ENCODE measurements around the gene NSMCE4A. TPM values are rescaled to one million over a fixed set of nuclear protein-coding genes. Genes with fewer than 3 reads are reported as not detected.
"Not testable (repeated sequence)": the region's sequence is repeated elsewhere in the genome, so short reads cannot be mapped to it uniquely, and the experiment has no call there.

The NSMCE4A gene
- total RNA-seq, 1 experiment from 2014 or later = 48.8 TPM

DNA sequence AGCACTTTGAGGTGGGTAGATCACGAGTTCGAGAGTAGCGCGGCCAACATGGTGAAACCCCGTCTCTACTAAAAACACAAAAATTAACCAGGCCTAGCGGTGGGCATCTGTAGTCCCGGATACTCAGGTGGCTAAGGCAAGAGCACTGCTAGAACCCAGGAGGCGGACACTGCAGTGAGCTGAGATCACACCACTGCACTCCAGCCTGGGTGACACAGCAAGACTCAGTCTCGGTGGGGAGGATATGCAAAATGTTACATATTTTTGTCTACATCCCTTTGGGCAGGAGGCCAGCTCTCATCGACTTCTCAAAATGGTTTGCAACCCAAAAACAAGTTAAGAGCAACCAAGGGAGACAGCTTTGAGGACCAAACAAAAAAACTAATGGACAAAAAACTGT is 55.4 kb downstream of the NSMCE4A start:
- no peaks in the 10 kb centered on the region for H3K4me1 ChIP-seq (replicated peaks)

DNA sequence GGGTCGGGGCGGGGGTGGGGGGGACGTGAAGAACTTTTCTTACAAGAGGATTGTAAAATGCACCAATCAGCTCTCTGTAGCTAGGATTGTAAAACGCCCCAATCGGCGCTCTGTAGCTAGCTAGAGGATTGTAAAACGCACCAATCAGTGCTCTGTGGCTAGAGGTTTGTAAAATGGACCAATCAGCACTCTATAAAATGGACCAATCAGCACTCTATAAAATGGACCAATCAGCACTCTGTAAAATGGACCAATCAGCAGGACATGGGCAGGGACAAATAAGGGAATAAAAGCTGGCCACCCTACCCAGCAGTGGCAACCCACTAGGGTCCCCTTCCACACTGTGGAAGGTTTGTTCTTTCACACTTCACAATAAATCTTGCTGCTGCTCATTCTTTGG is 56.2 kb downstream of the NSMCE4A start:
- not testable (repeated sequence) for H3K27ac ChIP-seq; DNase-seq (ENCODE audit: low read depth in 1 of 2, low spot score in 2 of 2); H3K4me3 ChIP-seq; H3K36me3 ChIP-seq; H3K4me1 ChIP-seq (replicated peaks); H3K9me3 ChIP-seq (replicated peaks); H3K27me3 ChIP-seq (replicated peaks)

More for the DNA sequence above, 55.4 kb downstream of the NSMCE4A start:
- Histone ChIP-seq H3K9me3 (replicated peaks) (no peaks in the 10 kb centered on the region), H3K27me3 (replicated peaks) (no peaks in the 10 kb centered on the region), H3K4me3 (no peak overlapping the region), H3K36me3 (peaks cover 10% of the 10 kb centered on the region), H3K27ac (no peak overlapping the region)
- DNase-seq (ENCODE audit: low read depth in 1 of 2, low spot score in 2 of 2) = no peak

DNA sequence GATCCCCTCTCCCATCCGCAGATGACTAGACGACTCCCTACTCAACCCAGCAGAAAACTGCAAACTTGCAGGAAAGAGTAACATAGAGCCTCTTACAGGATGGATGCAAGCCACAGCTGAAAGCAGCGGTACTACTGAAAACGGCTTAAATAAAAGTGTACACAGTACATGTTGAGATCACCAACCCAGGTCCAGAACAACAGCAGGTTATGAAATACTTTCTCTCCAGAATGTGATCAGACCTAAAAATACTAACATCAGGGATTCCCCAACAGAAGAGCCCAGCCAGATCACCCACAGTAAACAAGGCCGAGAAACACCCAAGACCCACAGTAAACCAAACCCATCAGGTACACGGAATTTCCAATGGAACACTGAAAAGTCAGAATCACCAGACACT is 60.4 kb downstream of the NSMCE4A start:
- DNase-seq (ENCODE audit: low read depth in 1 of 2, low spot score in 2 of 2) = no peak
- peaks cover 8% of the 10 kb centered on the region for H3K4me1 ChIP-seq (replicated peaks)
- H3K9me3 ChIP-seq (replicated peaks) = no peaks in the 10 kb centered on the region
- H3K27ac ChIP-seq = no peak overlapping the region
- H3K4me3 ChIP-seq = no peak overlapping the region
- H3K36me3 ChIP-seq = peaks cover 21% of the 10 kb centered on the region
- H3K27me3 ChIP-seq (replicated peaks) = no peaks in the 10 kb centered on the region

DNA sequence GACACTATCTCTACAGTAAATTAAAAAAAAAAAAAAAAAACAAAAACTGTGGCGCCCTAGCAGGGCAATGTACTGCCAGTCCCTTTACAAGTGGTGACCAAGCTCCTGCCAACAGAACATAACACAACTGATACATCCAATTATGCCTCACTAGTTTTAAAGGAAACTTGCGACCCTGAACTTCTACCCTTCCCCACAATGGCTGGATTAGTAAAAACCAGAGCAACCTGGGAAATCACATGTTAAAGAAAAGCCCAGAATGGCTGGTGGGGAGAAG is 63.7 kb downstream of the NSMCE4A start:
- peaks cover 26% of the 10 kb centered on the region for H3K36me3 ChIP-seq
- no peaks in the 10 kb centered on the region for H3K27me3 ChIP-seq (replicated peaks)
- no peaks in the 10 kb centered on the region for H3K9me3 ChIP-seq (replicated peaks)
- DNase-seq (ENCODE audit: low read depth in 1 of 2, low spot score in 2 of 2) = no peak
- H3K27ac ChIP-seq = no peak overlapping the region
- peaks cover 8% of the 10 kb centered on the region for H3K4me1 ChIP-seq (replicated peaks)
- no peak overlapping the region for H3K4me3 ChIP-seq

- DNase-seq (ENCODE audit: low read depth in 1 of 2, low spot score in 2 of 2) = peak in 1 of 2 experiments; percentile 20
- peak overlapping the region; percentile 54 for H3K27ac ChIP-seq
Observed at GRCh38 chr10:121910673-121911420, 64.2 kb downstream of the NSMCE4A start.

More at GRCh38 chr10:121910673-121911420, 64.2 kb downstream of the NSMCE4A start:
- Histone ChIP-seq H3K9me3 (replicated peaks) (no peaks in the 10 kb centered on the region), H3K36me3 (peaks cover 26% of the 10 kb centered on the region), H3K4me3 (no peak overlapping the region), H3K4me1 (replicated peaks) (peaks cover 8% of the 10 kb centered on the region), H3K27me3 (replicated peaks) (no peaks in the 10 kb centered on the region)

Other genes with a start within 250 kb of the NSMCE4A start
- 18.8 and 24.7 TPM in 2 replicates for gene ATE1, start 47.2 kb downstream of the NSMCE4A start, total RNA-seq (2014; rRNA removed; shearing (Covaris generic))
- 4.9 and 11.2 TPM in 2 replicates for gene TACC2, start 13.9 kb upstream of the NSMCE4A start, total RNA-seq (2014; rRNA removed; shearing (Covaris generic))